Hypothalamus (tissue), 51 donors: ENCODE measurements around the gene MRPL46.
"Not testable (repeated sequence)": the region's sequence is repeated elsewhere in the genome, so short reads cannot be mapped to it uniquely, and the experiment has no call there.

Experiments used
- DNase-seq, 51 donors: peaks; one replicate each; lab custom pipeline; 2025; lab: John Stamatoyannopoulos, UW

MRPL46 gene

DNA sequence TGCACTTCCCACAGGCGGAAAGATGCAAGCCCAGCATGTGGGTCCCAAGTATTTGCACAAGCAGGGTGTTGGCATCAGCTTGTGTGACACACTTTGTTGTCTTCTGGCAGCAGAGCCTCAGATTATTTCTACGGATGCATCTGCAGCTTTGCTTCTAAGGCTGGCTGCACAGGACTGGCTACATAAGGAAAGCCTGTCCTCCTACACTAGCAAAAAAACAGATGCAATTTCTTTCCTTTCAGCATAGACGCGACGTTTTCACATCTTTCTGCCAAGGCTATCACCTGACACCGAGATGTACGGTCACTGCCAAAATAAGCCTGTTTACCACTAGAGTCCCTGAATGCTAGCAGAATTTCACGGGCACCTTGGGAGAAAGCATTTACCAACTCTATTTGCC, 13.8 kb upstream of the MRPL46 start:
- DNase-seq: peak in 2 of 51 donors; percentile 14 to 24

DNA sequence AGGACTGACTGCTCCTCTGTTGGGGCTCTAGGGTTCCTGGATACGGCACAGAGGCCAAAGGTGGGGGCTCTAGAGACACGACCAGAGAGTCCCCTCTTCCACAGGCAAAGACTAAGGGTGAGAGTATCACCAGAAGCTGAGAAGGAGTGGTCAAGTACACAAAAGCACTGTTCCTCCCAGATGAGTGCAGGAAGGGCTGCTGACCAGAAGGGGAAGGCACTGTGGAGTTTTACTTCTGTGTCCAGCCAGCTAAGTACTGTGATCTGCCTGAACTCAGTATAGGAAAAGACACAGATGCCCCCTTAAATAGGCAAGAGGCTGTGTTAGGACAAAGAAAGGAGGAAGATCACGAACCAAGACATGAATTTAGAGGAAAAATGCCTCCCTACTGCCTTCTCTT, 12.0 kb upstream of the MRPL46 start:
- DNase-seq: no peak

- DNase-seq: no peak
Observed at GRCh38 chr15:88477904-88478303, 10.7 kb upstream of the MRPL46 start.

- DNase-seq: no peak
Observed at GRCh38 chr15:88477126-88477525, 9.9 kb upstream of the MRPL46 start.

DNA sequence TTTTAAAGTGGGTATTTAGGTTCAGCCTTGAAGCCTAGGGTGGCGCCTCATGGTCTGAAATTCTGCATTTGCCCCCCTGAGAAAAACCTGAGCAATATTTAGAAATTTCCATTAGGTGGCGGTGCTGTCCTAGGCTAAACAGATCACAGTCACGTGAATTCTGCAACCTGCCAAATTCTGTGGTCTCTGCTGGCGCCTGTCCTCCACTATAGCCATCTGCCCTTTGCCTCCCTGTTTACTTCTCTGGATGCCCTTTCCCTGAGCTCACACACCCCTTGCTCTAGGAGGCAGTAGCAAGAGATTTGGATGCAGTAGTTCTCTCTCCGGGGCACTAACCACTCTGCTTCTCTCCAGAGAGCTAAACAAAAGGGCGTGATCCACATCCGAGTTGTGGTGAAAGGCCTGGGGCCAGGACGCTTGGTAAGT, 9.5 kb upstream of the MRPL46 start:
- DNase-seq: peak in 31 of 51 donors; percentile 7 to 62 (median 27)

DNA sequence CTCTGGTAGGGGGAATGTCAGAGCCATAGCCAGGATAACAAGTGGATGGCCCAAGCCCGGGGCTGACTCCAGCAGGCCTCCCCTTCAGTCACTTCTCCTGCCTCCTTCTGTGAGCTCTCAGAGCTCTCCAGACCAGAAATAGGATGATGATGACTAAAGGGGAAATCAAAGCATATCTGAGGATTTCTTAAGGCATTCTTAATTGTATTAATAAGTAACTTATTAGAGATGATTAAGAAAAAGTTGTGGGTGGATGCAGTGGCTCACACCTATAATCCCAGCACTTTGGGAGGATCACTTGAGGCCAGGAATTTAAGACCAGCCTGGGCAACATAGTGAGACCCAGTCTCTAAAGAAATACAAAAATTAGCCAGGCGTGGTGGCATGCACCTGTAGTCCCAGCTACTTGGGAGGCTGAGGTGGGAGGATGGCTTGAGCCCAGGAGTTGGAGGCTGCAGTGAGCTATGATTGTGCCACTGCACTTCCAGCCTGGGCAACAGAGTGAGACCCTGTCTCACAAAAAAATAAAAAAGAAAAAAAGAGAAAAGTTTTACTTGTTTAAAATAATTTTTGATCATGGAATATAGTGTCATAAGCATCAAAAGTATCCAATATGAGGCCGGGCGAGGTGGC, 6.6 kb upstream of the MRPL46 start:
- not testable (repeated sequence) for DNase-seq

DNA sequence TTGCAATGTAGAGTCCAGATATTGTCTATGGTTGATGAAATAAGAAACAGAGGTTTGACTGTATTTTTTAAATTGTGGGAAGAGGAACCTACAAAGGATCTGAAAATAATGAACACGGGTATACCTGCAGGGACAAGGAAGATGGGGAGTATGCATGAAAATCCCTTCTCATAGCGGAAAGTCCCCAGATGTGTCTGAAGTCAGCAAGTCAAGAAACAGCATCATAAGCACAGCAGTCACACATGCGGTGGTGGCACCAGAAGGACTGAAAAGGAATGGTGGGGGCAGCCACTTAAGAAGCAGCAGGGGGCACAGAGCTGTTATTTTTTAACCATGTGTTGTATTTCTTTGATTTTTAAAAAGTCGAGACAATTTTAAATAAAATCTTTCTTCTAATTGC, 5.0 kb upstream of the MRPL46 start:
- no peak for DNase-seq

GRCh38 chr15:88470625-88471372, 3.6 kb upstream of the MRPL46 start:
- no peak for DNase-seq

GRCh38 chr15:88469321-88469720, 2.1 kb upstream of the MRPL46 start:
- DNase-seq: no peak

DNA sequence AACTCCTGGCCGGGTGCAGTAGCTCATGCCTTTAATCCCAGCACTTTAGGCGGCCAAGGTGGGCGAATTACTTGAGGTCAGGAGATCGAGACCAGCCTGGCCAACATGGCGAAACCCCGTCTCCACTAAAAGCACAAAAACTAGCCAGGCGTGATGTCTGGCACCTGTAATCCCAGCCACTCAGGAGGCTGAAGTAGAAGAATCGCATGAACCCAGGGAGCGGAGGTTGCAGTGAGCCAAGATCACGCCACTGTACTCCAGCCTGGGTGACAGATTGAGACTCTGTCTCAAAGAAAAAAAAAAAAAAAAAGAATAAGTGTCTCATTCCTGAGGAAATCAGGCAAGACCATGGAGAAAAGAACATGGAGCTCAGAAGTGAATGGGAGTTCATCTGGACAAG, 1.5 kb upstream of the MRPL46 start:
- not testable (repeated sequence) for DNase-seq

GRCh38 chr15:88467935-88468528, 844 bp upstream of the MRPL46 start:
- DNase-seq: peak in 1 of 51 donors; percentile 21

GRCh38 chr15:88465633-88466224, 1.5 kb downstream of the MRPL46 start:
- no peak for DNase-seq

GRCh38 chr15:88463870-88464532, 3.2 kb downstream of the MRPL46 start:
- DNase-seq: no peak

- DNase-seq: no peak
Observed at GRCh38 chr15:88456733-88457132, 10.5 kb downstream of the MRPL46 start.

DNA sequence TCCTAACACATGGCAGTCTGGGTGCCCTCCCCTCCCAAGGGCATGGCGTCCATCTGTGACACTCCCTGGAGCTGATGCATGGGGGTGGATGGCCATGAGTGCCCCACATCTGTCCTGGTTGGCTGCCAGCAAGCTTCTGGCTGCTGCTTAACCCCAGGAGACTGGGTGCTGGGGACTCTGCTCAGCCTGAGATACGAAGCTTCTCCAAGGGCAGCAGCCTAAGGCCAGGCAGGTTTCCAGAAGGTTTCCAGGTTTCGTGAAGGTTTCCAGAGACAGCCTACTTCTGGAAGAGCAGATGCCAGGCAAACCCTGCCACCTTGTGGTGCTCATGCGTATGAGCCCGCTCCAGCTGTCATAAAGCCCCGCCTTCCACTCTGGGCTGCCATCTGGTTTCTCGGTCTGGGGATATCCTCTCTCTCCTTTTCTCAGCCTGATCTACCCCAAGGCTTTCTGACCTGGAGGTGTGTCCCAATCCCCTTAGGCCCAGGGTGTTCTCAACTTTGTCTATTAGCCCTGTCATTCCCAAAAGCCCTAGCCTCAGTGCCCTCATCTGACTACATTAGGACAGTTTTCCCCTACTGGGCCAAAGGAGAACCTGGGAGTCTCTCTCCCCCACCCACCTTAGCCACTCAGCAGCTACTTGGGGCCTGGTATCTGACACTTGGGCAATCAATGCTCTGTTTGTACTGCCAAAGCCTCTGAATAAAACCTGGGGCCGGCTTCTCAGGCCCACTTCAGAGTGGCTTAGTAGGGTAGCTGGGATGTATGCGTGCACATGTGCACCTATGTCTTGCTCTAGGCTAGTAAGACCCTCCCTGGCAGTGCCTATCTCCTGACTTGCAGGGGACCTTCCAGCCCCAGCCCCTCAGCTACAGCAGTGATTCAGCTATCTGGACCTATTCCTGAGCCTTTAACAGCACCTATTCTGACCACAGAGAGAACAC, 12.0 kb downstream of the MRPL46 start:
- DNase-seq: peak in 40 of 51 donors; percentile 5 to 60 (median 32)

- no peak for DNase-seq
Observed at GRCh38 chr15:88454236-88454635, 13.0 kb downstream of the MRPL46 start.

GRCh38 chr15:88453651-88454050, 13.5 kb downstream of the MRPL46 start:
- no peak for DNase-seq

DNA sequence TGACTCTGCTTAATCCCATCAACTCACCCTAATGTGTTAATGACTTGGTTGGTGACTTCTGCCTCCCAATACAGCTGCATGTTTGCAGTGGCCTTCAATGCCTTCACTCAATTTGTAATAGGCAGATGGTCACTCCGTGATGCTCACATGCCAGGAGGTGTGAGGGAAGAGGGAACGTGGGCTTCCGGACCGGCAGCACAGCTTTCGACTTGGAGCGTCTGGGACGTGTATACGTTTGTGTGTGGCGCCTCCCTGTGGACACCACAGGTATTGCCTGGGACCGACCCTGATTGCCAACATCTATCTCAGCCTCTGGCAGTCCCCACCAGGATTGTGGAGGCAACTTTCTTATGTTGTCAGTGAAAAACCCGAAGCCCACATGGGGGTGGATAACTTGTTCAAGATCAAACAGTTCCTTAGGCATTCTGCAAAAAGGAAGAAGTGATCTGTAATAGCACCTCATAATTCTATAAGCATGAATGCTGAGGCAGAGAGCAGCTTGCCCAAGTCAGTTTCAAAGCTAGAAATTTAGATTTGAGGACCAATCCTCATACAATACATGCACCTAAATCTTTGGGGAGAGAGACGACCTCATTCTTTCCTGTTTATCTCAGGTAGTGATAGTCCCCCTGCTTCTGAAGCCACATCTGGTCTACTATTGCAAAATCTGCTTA, 16.9 kb downstream of the MRPL46 start:
- peak in 46 of 51 donors; percentile 3 to 79 (median 45) for DNase-seq

DNA sequence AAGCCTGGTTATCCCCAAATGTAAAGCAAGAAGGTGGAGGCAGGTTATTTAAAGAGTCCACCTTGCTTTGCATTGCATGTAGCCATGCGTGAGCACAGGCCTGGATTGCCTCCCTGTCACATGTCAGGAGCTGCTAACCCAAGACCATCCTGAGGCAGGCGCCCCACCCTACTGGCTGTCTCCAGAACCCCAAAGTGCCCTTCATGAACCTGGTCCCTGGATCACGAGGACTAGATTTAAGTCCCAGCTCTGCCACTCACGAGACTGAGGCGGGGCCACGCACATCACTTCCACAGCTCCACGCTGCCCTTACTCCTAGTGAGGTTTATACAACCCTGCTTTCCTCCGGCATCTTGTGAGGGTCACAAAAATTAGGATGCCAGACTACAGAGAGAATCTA, 17.6 kb downstream of the MRPL46 start:
- no peak for DNase-seq
